GM23338 (cell line): ENCODE data around the gene TTC38. TPM values are rescaled to one million over a fixed set of nuclear protein-coding genes. Genes with fewer than 3 reads are reported as not detected.

Experiments
- ATAC-seq: fragments of 200-7000 bp; cut with Tn5 transposase; 3 replicates; pipeline ENCODE4 v1.9.1; 2020
- DNase-seq: peaks from one replicate; pipeline ENCODE4 v3.0.0-alpha.2; 2015; ENCODE audit warnings: low spot score
- H2AFZ ChIP-seq: fragments of 200-600 bp; sonication (generic); 2 replicates; pipeline ENCODE4 v1.8.0; 2016; ENCODE audit warnings: antibody characterized with exemption, mild to moderate bottlenecking, moderate library complexity
- H3F3A ChIP-seq: fragments of 200-600 bp; sonication (generic); replicated peaks from 2 replicates; pipeline ENCODE4 v1.8.0; 2017; ENCODE audit warnings: antibody characterized with exemption, mixed run types, low read depth
- H3K27ac ChIP-seq: fragments of 200-600 bp; sonication (generic); 2 replicates; pipeline ENCODE4 v1.6.1; 2016; ENCODE audit warnings: low read depth
- H3K27me3 ChIP-seq: fragments of 200-600 bp; sonication (generic); 2 replicates; pipeline ENCODE4 v1.8.0; 2016; ENCODE audit warnings: mild to moderate bottlenecking, mixed run types, moderate library complexity; ENCODE audit not compliant: insufficient read depth
- H3K36me3 ChIP-seq: fragments of 200-600 bp; sonication (generic); 2 replicates; pipeline ENCODE4 v1.8.0; 2016; ENCODE audit warnings: mild to moderate bottlenecking; ENCODE audit not compliant: insufficient read depth
- H3K4me1 ChIP-seq: fragments of 200-600 bp; sonication (generic); 2 replicates; pipeline ENCODE4 v1.8.0; 2016; ENCODE audit warnings: mild to moderate bottlenecking, moderate library complexity; ENCODE audit not compliant: insufficient read depth
- H3K4me2 ChIP-seq: fragments of 200-600 bp; sonication (generic); 2 replicates; pipeline ENCODE4 v1.7.1; 2017; ENCODE audit warnings: mixed run types
- H3K4me3 ChIP-seq: fragments of 200-600 bp; sonication (generic); 2 replicates; pipeline ENCODE4 v1.6.1; 2016; ENCODE audit warnings: mixed run types
- H3K79me2 ChIP-seq: fragments of 200-600 bp; sonication (generic); replicated peaks from 2 replicates; pipeline ENCODE4 v1.8.0; 2017; ENCODE audit warnings: mild to moderate bottlenecking; ENCODE audit not compliant: insufficient read depth
- H3K9me2 ChIP-seq: fragments of 200-600 bp; sonication (generic); 2 replicates; pipeline ENCODE4 v1.8.0; 2017; ENCODE audit not compliant: insufficient read depth
- H4K20me1 ChIP-seq: fragments of 200-600 bp; sonication (generic); replicated peaks from 2 replicates; pipeline ENCODE4 v1.8.0; 2017; ENCODE audit warnings: mild to moderate bottlenecking; ENCODE audit not compliant: insufficient read depth
- H3K27ac Mint-ChIP-seq: 2 replicates; pipeline ENCODE4 v1.8.0; 2020; ENCODE audit warnings: inconsistent platforms, mild to moderate bottlenecking, moderate library complexity, mixed read lengths
- H3K27me3 Mint-ChIP-seq: 3 replicates; pipeline ENCODE4 v1.8.0; 2022; ENCODE audit warnings: low read depth, mild to moderate bottlenecking, moderate library complexity, mixed read lengths, inconsistent platforms; ENCODE audit not compliant: insufficient read depth, poor library complexity
- H3K36me3 Mint-ChIP-seq: 3 replicates; pipeline ENCODE4 v1.8.0; 2021; ENCODE audit warnings: low read depth, mild to moderate bottlenecking, inconsistent platforms, moderate library complexity, mixed read lengths
- H3K4me1 Mint-ChIP-seq: 3 replicates; pipeline ENCODE4 v1.8.0; 2020; ENCODE audit warnings: mild to moderate bottlenecking, inconsistent platforms, mixed read lengths
- H3K4me3 Mint-ChIP-seq: 3 replicates; pipeline ENCODE4 v1.8.0; 2021; ENCODE audit warnings: moderate library complexity, mild to moderate bottlenecking, inconsistent platforms, mixed read lengths
- H3K9me3 Mint-ChIP-seq: 3 replicates; pipeline ENCODE4 v1.8.0; 2020; ENCODE audit warnings: moderate library complexity, mild to moderate bottlenecking, inconsistent platforms, mixed read lengths
- CREB1 ChIP-seq: fragments of 250-450 bp; sonication (Bioruptor Pico); IDR thresholded peaks from 2 replicates; pipeline ENCODE4 v1.5.0; 2020; ENCODE audit warnings: low read depth, mild to moderate bottlenecking, moderate library complexity
- CTCF ChIP-seq, 2 experiments: fragments of 200-600 bp in 1 of 2; sonication (generic) in 1 of 2; conservative IDR thresholded peaks; 2 replicates each; pipeline versions ENCODE4 v1.5.1 to v1.6.1; 2016 to 2017; ENCODE audit warnings: antibody characterized with exemption in 2 of 2, low read depth in 2 of 2, mild to moderate bottlenecking in 2 of 2, moderate library complexity in 1 of 2
- EZH2 ChIP-seq: fragments of 200-600 bp; sonication (generic); IDR thresholded peaks from one replicate; pipeline ENCODE4 v1.8.0; 2017; ENCODE audit warnings: antibody characterized with exemption, mild to moderate bottlenecking, low read depth; ENCODE audit not compliant: unreplicated experiment
- EZH2phosphoT487 ChIP-seq: fragments of 200-600 bp; sonication (generic); IDR thresholded peaks from one replicate; pipeline ENCODE4 v1.8.1; 2018; ENCODE audit warnings: antibody characterized with exemption; ENCODE audit not compliant: unreplicated experiment
- JUNB ChIP-seq: IDR thresholded peaks from one replicate; pipeline ENCODE4 v1.6.1; 2016; ENCODE audit warnings: antibody characterized with exemption; ENCODE audit not compliant: unreplicated experiment
- NANOG ChIP-seq: IDR thresholded peaks from 2 replicates; pipeline ENCODE4 v1.6.1; 2016; ENCODE audit warnings: antibody characterized with exemption, borderline replicate concordance
- POLR2AphosphoS5 ChIP-seq: IDR thresholded peaks from 2 replicates; pipeline ENCODE4 v1.6.1; 2016; ENCODE audit warnings: antibody characterized with exemption, low read depth
- REST ChIP-seq: IDR thresholded peaks from one replicate; pipeline ENCODE4 v1.6.1; 2018; ENCODE audit warnings: antibody characterized with exemption; ENCODE audit not compliant: unreplicated experiment
- STAT1 ChIP-seq: IDR thresholded peaks from one replicate; pipeline ENCODE4 v1.6.1; 2016; ENCODE audit warnings: antibody characterized with exemption; ENCODE audit not compliant: unreplicated experiment
- ZNF114 ChIP-seq: fragments of 250-450 bp; sonication (Bioruptor Pico); IDR thresholded peaks from 2 replicates; pipeline ENCODE4 v1.5.0; 2020; ENCODE audit warnings: mild to moderate bottlenecking, moderate library complexity
- polyA plus RNA-seq: library from polyadenylated mRNA; unstranded; fragments of >200 nt; fragmentation: Nextera tagmentation; extraction: Ambion mirVana; gene quantifications from 2 replicates; pipeline ENCODE4 v1.2.1, GENCODE V29; 2016
- total RNA-seq: library from RNA; depleted of rRNA; stranded (reverse); fragments of >200 nt; shearing (Covaris generic); gene quantifications from 2 replicates; pipeline ENCODE4 v1.2.3, GENCODE V29; 2014

The TTC38 gene
- total and polyA plus RNA-seq, 2 experiments from 2014 or later, result 11.8 to 46.6 TPM

- H3K4me2 ChIP-seq, result no peak overlapping the region
Measured at GRCh38 chr22:46251816-46252380, 15.9 kb upstream of the TTC38 start.

GRCh38 chr22:46256358-46256958 is 11.3 kb upstream of the TTC38 start:
- H3K79me2 ChIP-seq, result no peaks in the 10 kb centered on the region
- Mint-ChIP-seq H3K4me1 (peaks cover 5% of the 10 kb centered on the region), H3K9me3 (peaks cover 16% of the 10 kb centered on the region; the same call in 2 of the 3 replicates), H3K4me3 (no peak overlapping the region), H3K27me3 (peaks cover 20% of the 10 kb centered on the region), H3K27ac (no peak overlapping the region), H3K36me3 (no peaks in the 10 kb centered on the region; the same call in 2 of the 3 replicates)
- no peaks in the 10 kb centered on the region for H3F3A ChIP-seq
- no peaks in the 10 kb centered on the region for H4K20me1 ChIP-seq
- peaks cover under 1% of the 10 kb centered on the region; the same call in 1 of the 2 replicates for H3K4me1 ChIP-seq
- ATAC-seq (no peak), DNase-seq (no peak)
- H3K27me3 ChIP-seq, result peaks cover 23% of the 10 kb centered on the region
- no peak for TF ChIP-seq ZNF114 (CRISPR knock-in tag)
- TF ChIP-seq NANOG, result no peak
- no peak for TF ChIP-seq REST
- TF ChIP-seq POLR2AphosphoS5, result no peak
- TF ChIP-seq STAT1, result no peak
- no peak for TF ChIP-seq CTCF (conservative IDR thresholded peaks at IDR 0.05; ENCODE audit: low read depth in 2 of 2)
- no peaks in the 10 kb centered on the region for H3K36me3 ChIP-seq
- no peaks in the 10 kb centered on the region; the same call in 1 of the 2 replicates for H3K9me2 ChIP-seq
- H3K4me3 ChIP-seq, result no peak overlapping the region
- no peak overlapping the region for H3K4me2 ChIP-seq
- no peak overlapping the region for H3K27ac ChIP-seq
- H2AFZ ChIP-seq, result no peak overlapping the region

More at GRCh38 chr22:46251816-46252380, 15.9 kb upstream of the TTC38 start:
- H3K27me3 Mint-ChIP-seq, result peaks cover 19% of the 10 kb centered on the region
- H3K4me3 Mint-ChIP-seq, result peak overlapping the region; percentile 78; the same call in 1 of the 3 replicates
- no peak for ATAC-seq
- no peaks in the 10 kb centered on the region; the same call in 2 of the 3 replicates for H3K36me3 Mint-ChIP-seq
- Histone ChIP-seq H3K36me3 (no peaks in the 10 kb centered on the region), H3K79me2 (no peaks in the 10 kb centered on the region), H2AFZ (no peak overlapping the region), H3K27ac (no peak overlapping the region), H3K9me2 (no peaks in the 10 kb centered on the region), H3K4me3 (no peak overlapping the region), H4K20me1 (no peaks in the 10 kb centered on the region), H3F3A (no peaks in the 10 kb centered on the region), H3K27me3 (peaks cover 10% of the 10 kb centered on the region), H3K4me1 (peaks cover 6% of the 10 kb centered on the region)
- TF ChIP-seq NANOG, result no peak
- no peak for TF ChIP-seq CREB1 (CRISPR knock-in tag)
- no peak for TF ChIP-seq EZH2
- TF ChIP-seq EZH2phosphoT487, result no peak
- TF ChIP-seq STAT1, result no peak
- TF ChIP-seq JUNB, result no peak
- TF ChIP-seq POLR2AphosphoS5, result no peak
- no peak overlapping the region for H3K27ac Mint-ChIP-seq
- H3K9me3 Mint-ChIP-seq, result no peaks in the 10 kb centered on the region; the same call in 2 of the 3 replicates
- no peak for DNase-seq
- peaks cover 14% of the 10 kb centered on the region for H3K4me1 Mint-ChIP-seq
